ENCODE measurements around the gene ANKRD65.
"Not testable (repeated sequence)": the region's sequence is repeated elsewhere in the genome, so short reads cannot be mapped to it uniquely, and the experiment has no call there.

The ANKRD65 gene

DNA sequence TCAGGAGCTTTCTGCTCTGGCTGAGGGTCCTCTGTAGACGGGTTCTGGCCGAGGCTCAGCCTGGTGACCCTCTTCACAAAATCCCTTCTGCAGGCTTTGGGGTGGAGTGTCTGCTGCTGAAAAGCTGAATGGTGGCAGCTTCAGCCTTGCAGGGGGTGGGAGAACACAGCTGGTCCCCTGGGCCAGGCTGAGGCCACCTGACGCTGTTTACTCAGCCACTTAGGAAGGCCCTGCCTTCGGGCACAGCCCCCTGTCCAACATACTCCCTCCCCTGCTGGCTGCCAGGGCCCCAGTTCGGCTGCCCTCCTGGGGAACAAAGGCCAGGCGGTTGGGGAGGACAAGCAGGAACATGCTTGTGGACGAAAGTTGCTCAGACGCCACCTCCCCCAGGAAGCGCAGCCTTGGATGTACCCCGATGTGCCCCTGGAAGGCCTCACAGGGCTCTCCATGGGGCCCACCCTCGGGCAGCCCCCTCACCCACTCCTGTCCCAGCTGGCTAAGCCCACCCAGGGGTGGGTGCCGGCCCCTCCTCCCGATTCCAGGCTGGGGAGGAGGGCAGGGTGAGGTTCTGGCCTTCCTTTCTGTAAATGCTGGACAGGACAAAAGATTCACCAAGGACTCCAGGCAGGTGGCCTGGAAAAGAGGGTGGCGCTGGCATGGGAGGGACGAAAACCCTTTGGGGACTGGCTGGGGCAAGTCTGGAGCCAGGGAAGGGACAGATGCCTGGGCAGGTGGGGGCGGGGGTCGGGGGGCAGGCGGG is at the start of gene ANKRD65:
ANKRD65 (minus strand) TSS at position 130 of the 760 bp plus-strand sequence. CDS start 271 bp downstream, outside the sequence.
- DNase-seq (ENCODE audit: low spot score): peak; percentile 21
- TF ChIP-seq, protein P1, sequence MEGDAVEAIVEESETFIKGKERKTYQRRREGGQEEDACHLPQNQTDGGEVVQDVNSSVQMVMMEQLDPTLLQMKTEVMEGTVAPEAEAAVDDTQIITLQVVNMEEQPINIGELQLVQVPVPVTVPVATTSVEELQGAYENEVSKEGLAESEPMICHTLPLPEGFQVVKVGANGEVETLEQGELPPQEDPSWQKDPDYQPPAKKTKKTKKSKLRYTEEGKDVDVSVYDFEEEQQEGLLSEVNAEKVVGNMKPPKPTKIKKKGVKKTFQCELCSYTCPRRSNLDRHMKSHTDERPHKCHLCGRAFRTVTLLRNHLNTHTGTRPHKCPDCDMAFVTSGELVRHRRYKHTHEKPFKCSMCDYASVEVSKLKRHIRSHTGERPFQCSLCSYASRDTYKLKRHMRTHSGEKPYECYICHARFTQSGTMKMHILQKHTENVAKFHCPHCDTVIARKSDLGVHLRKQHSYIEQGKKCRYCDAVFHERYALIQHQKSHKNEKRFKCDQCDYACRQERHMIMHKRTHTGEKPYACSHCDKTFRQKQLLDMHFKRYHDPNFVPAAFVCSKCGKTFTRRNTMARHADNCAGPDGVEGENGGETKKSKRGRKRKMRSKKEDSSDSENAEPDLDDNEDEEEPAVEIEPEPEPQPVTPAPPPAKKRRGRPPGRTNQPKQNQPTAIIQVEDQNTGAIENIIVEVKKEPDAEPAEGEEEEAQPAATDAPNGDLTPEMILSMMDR (IDR thresholded peaks at IDR 0.05; ENCODE audit: extremely low read depth, missing control alignments): no peak

DNA sequence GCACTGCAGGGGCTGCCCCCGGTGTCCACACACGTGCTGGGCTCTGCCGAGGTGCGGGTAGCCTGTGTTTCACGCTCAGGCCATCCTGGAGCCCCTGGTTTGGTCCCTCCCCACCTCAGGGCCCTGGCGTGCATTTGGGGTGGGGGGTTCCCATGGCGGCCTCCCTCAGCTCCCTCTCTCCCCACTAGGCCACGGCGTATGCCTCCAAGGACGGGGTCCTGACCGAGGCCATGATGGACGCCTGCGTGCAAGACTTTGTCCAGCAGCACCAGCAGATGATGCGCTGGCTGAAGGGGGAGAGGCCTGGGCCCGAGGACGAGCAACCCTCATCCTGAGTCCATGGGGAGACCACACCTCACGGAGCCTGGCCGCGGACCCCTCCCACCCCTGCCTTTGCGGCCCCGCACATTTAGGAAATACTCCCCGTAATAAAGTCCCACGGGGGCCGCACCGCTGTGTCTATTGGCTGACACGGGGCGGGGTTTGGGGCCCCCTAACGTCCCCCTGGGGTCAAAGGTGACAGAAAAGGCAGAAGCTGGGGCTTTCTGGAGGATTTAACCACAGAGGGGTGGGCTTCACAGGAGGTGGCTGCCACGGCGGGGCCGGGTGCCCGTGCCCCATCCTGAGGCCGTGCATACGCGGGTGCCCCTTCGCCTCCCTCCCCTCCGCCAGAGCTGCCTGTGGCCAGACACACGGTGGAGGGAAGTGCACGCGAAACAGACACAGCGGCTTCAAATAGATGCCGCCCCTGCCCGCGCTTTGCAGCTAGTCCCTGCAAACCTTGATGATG is 47.3 kb upstream of the ANKRD65 start:
- DNase-seq (ENCODE audit: low spot score): not testable (repeated sequence)

DNA sequence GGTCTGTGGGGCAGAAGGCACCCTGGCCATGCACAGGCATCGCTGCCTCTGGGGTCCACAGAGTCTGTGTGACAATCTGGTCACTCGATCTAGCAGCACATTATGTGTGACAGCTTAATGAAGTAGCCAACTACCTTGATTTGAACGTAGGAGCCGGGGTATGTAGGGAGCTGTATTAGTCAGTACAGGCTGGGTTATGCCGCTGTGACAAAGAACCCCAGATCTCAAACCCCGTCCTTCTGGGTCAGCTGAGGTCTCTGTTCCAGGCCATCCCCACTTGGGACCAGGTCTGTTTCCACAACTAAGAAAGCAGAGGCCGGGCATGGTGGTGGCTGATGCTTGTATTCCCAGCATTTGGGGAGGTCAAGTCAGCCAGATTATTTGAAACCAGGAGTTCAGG is 42.2 kb upstream of the ANKRD65 start:
- DNase-seq (ENCODE audit: low spot score): no peak
- TF ChIP-seq, protein P1 (IDR thresholded peaks at IDR 0.05; ENCODE audit: extremely low read depth, missing control alignments): no peak

DNA sequence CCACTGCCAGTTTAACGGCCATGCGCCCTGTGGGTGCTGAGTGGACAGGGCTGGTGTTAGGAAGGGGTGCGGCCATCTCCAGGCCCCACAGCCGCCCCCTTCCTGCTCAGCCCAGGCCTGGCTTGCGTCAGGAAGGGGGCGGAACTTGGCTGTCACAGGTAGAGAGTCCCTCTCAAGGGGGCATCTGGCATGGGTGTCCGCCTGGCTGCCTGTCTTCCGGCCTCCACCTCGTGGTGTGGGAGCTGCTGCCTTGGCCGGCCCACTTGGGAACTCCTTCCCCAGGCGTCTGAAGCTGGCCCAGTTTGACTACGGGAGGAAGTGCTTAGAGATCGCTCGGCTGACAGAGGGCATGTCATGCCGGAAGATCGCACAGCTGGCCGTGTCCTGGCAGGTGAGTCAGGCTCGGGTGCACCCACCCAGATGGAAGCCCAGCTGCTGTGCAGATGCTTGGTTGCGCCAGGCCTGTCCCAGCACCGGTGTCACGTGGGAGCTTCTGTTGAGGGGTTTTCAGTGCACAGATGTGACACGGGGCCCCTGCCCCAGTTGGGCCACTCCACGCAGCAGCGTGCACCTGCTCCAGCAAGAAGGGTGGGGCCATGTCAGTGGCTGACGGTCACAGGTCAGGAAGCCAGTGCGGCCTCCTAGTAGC is 41.4 kb upstream of the ANKRD65 start:
- TF ChIP-seq, protein P1 (IDR thresholded peaks at IDR 0.05; ENCODE audit: extremely low read depth, missing control alignments): no peak
- peak; percentile 49 for DNase-seq (ENCODE audit: low spot score)

DNA sequence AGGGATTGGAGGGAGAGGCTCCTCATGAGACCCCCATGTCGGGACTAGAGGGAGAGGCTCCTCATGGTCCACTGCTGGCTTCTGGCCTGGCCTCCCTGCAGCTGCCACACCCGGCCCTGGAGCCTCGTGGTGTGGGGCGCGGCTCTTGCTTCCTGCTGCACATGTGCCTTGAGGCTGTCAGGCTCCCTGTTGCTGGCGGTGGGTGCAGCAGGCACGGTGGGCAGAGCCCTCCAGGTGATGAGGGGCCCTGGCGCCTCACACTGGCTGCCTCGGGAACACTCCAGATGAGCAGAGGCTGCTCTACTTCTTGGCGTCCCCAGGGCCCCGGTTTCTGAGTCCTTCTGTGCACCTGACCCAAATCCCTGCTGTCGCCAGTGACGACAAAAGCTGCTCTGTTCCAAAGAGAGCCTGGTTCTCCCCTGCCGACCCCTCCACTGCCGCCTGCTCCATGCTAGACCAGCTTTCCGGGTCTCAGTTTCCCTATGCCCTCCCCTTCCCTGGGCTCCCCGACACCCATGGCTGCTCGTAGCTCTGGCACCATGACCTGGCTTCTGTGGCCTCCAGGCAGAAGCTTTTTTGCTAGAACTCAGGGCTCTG is 40.7 kb upstream of the ANKRD65 start:
- TF ChIP-seq, protein P1 (IDR thresholded peaks at IDR 0.05; ENCODE audit: extremely low read depth, missing control alignments): no peak
- DNase-seq (ENCODE audit: low spot score): no peak

DNA sequence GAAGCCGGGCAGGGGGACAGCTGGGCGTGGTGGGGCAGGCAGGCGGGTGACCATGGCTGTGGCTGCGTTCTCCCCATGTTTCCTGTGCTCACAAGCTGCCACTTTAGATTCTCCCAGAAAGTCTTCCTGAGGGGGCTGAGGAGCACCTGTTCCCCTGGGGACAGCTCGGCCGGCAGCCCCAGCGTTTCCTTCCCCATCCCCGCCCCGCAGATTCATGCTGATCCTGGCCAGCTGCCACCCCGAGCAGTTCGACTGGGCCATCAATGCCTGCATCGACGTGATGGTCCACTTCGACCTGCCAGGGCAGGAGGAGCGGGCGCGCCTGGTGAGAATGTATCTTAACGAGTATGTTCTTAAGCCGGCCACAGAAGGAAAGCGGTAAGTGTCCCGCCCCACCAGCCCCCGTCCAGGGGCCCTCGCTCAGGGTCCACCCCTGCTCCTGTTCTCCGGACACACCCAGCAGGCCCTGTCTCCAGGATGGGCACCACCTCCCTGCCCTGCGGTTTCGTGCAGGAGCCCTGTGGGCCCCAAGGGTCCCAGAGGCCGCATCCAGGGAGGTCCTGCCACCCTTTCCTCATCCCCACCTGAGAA is 39.6 kb upstream of the ANKRD65 start:
- TF ChIP-seq, protein P1 (IDR thresholded peaks at IDR 0.05; ENCODE audit: extremely low read depth, missing control alignments): no peak
- no peak for DNase-seq (ENCODE audit: low spot score)

DNA sequence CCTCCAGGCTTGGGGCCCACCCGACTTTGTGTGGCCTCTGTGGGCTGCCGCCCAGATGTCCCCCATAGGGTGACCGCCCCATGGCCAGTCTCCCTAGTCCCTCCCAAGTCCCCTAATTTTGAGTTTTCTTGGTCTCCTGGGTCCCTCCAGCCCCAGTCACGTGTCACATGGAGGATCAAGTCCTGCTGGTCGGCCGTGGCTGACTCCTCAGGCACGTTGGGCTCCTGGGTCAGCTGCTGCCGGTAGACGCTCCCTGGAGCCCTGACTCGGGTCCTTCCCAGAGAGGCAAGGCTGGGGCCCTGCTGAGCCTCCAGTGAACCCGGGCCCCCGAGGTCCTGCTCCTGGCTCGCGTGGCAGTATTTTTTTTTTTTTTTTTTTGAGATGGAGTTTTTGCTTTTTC is 38.6 kb upstream of the ANKRD65 start:
- DNase-seq (ENCODE audit: low spot score): not testable (repeated sequence)

DNA sequence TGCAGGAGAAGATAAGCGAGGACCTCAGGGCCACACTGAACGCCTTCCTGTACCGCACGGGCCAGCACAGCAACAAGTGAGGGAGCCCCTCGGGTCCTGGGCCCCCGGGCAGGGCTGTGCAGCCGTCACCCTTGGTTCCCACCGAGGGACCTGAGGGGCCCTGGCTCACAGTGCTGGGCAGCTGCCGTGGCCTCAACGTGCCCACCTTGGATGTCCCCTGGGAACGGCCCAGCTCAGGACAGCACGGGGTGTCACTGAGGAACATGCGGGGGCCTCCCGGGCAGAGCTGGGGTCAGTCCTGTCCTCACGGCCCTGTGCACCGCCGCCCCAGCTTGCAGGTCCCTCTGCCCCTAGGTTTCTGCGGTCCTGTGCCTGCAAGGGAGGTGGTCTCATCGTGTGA is 38.1 kb upstream of the ANKRD65 start:
- DNase-seq (ENCODE audit: low spot score): not testable (repeated sequence)

DNA sequence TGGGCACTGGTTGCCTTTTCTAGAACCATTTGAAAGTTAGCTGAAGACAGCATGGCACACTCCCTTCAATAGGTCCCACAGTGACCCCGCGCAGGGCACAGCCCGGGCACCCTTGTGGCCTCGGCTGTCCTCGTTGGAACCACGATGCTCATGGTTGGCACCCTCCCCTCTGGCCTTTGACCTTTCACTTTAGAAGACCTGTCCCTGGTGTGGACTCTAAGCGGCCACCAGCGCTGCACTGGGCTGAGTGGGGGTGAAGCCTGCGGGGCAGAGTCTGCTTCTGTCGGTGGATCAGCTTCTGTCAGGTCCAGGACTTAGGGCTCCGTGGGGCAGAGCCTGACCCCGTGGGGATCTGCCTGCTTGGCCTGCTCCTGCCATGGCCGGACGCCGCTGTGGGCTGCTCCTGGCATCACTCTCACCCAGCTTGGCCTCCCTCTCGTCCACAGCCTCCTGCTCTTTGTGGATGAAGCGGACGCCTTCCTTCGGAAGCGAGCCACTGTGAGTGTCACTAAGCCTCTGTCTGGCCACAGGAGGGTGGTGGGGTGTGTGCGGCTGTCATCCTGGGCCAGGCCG is 35.7 kb upstream of the ANKRD65 start:
- not testable (repeated sequence) for DNase-seq (ENCODE audit: low spot score)

DNA sequence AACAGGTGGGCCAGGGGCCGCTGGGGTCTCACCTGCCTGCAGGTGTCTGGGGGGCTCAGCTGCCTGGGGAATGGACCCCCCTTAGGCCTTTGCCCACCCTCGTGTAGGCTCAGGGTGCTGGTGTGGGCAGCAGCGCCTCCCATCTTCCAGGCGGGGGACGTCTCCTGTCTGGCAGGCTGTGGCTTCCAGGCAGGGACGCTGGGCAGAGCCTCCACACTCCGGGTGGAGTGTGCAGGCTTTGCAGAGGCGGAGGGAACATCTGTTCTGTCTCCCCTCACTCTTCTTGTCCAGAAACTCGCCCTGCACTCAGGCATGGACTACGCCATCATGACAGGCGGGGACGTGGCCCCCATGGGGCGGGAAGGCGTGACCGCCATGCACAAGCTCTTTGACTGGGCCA is 34.9 kb upstream of the ANKRD65 start:
- not testable (repeated sequence) for DNase-seq (ENCODE audit: low spot score)
